Lower lobe of right lung (tissue), 2 donors: ENCODE results near the gene DRC7. TPM values are rescaled to one million over a fixed set of nuclear protein-coding genes. Genes with fewer than 3 reads are reported as not detected.
A peak's percentile ranks its signal among the peaks of the same experiment; 100 is the strongest.

Experiments
- ATAC-seq, 2 donors: fragments of 200-7000 bp; cut with Tn5 transposase; one replicate each; pipeline ENCODE4 v1.9.1; 2020 to 2022; ENCODE audit warnings: mild to moderate bottlenecking in 2 of 2, moderate library complexity in 2 of 2
- DNase-seq: peaks from one replicate; pipeline ENCODE4 v3.0.0-alpha.2; 2020
- H3K27ac ChIP-seq: fragments of 200-600 bp; one replicate; pipeline ENCODE4 v1.8.0; 2022
- H3K27me3 ChIP-seq: fragments of 200-600 bp; one replicate; pipeline ENCODE4 v1.8.0; 2022; ENCODE audit warnings: low read depth
- H3K36me3 ChIP-seq: fragments of 200-600 bp; one replicate; pipeline ENCODE4 v1.8.0; 2022; ENCODE audit warnings: mild to moderate bottlenecking
- H3K4me1 ChIP-seq: fragments of 200-600 bp; one replicate; pipeline ENCODE4 v1.8.0; 2022
- H3K4me3 ChIP-seq: fragments of 200-600 bp; one replicate; pipeline ENCODE4 v1.8.0; 2022; ENCODE audit warnings: mild to moderate bottlenecking
- H3K9me3 ChIP-seq: fragments of 200-600 bp; one replicate; pipeline ENCODE4 v1.8.0; 2022
- CTCF ChIP-seq: fragments of 200-600 bp; IDR thresholded peaks from one replicate; pipeline ENCODE4 v1.8.0; 2022; ENCODE audit warnings: antibody characterized with exemption, mild to moderate bottlenecking
- intact Hi-C: fragments of 100-400 bp; cut with DNase I; formaldehyde crosslinking; loops from one replicate; pipeline ENCODE4 v1.11.0; 2022
- total RNA-seq: library from RNA; stranded (reverse); fragmentation: NEBNext Ultra II Directional; extraction: Animal tissue kit (Norgen Biotek cat#: 25700); gene quantifications from one replicate; pipeline ENCODE4 v1.2.1, GENCODE V29; 2021
- donor health status: DM: no; HTN: yes; CAD: no; lungs with severe emphysema.

DRC7 gene
- total RNA-seq, 1 donor from 2014 or later: 4.3 TPM

- Histone ChIP-seq H3K4me3 (no peak overlapping the region), H3K4me1 (no peaks in the 10 kb centered on the region), H3K27ac (no peak overlapping the region), H3K36me3 (peaks cover 37% of the 10 kb centered on the region), H3K9me3 (no peaks in the 10 kb centered on the region), H3K27me3 (no peaks in the 10 kb centered on the region)
- intact Hi-C loops: no loop called here
- ATAC-seq (no peak), DNase-seq (peak; percentile 46)
- TF ChIP-seq CTCF: no peak
Observed at GRCh38 chr16:57750796-57751538, 56.4 kb downstream of the DRC7 start.

GRCh38 chr16:57751539-57752202 lies 57.1 kb downstream of the DRC7 start:
- peaks cover under 1% of the 10 kb centered on the region for H3K4me1 ChIP-seq
- H3K36me3 ChIP-seq: peaks cover 40% of the 10 kb centered on the region
- H3K9me3 ChIP-seq: no peaks in the 10 kb centered on the region
- H3K27me3 ChIP-seq: no peaks in the 10 kb centered on the region
- DNase-seq (peak; percentile 43), ATAC-seq (no peak)
- H3K27ac ChIP-seq: no peak overlapping the region
- no peak overlapping the region for H3K4me3 ChIP-seq
- no peak for TF ChIP-seq CTCF
- intact Hi-C loops: no loop called here

- peak; percentile 33 for DNase-seq
- Histone ChIP-seq H3K9me3 (no peaks in the 10 kb centered on the region), H3K4me3 (no peak overlapping the region), H3K36me3 (peaks cover 40% of the 10 kb centered on the region), H3K27me3 (no peaks in the 10 kb centered on the region), H3K4me1 (peaks cover 6% of the 10 kb centered on the region), H3K27ac (no peak overlapping the region)
- intact Hi-C loops: no loop called here
- no peak for ATAC-seq
- no peak for TF ChIP-seq CTCF
Observed at GRCh38 chr16:57752203-57752580, 57.6 kb downstream of the DRC7 start.

GRCh38 chr16:57752581-57753447 lies 58.2 kb downstream of the DRC7 start:
- no peak overlapping the region for H3K4me3 ChIP-seq
- no peak for TF ChIP-seq CTCF
- ATAC-seq: no peak
- H3K9me3 ChIP-seq: no peaks in the 10 kb centered on the region
- H3K4me1 ChIP-seq: peaks cover 12% of the 10 kb centered on the region
- peaks cover 34% of the 10 kb centered on the region for H3K36me3 ChIP-seq
- intact Hi-C loops: no loop called here
- no peaks in the 10 kb centered on the region for H3K27me3 ChIP-seq
- peak; percentile 42 for DNase-seq
- H3K27ac ChIP-seq: no peak overlapping the region
